HEK293 (cell line): ENCODE measurements around the gene CHKA.

ENCODE experiments used
- BCL11B ChIP-seq: fragments of 450-650 bp; formaldehyde crosslinking; IDR thresholded peaks from 2 replicates; pipeline ENCODE4 v1.5.1; 2016; ENCODE audit warnings: low read depth, missing biosample characterization, missing genetic modification characterization
- CTCF ChIP-seq: fragments of 450-650 bp; formaldehyde crosslinking; IDR thresholded peaks from 2 replicates; pipeline ENCODE4 v1.5.1; 2016; ENCODE audit warnings: missing biosample characterization, missing genetic modification characterization
- MYNN ChIP-seq: fragments of 450-650 bp; formaldehyde crosslinking; IDR thresholded peaks from 2 replicates; pipeline ENCODE4 v1.5.1; 2016; ENCODE audit warnings: missing biosample characterization, missing genetic modification characterization, borderline replicate concordance
- TCF7L2 ChIP-seq: IDR thresholded peaks from 2 replicates; pipeline ENCODE4 v1.6.1; 2011; ENCODE audit warnings: low read depth, mild to moderate bottlenecking, inconsistent platforms, low read length, moderate library complexity, borderline replicate concordance
- ZBTB17 ChIP-seq: fragments of 450-650 bp; formaldehyde crosslinking; IDR thresholded peaks from 2 replicates; pipeline ENCODE4 v1.5.1; 2016; ENCODE audit warnings: missing biosample characterization, missing genetic modification characterization
- ZBTB6 ChIP-seq: fragments of 450-650 bp; formaldehyde crosslinking; IDR thresholded peaks from 2 replicates; pipeline ENCODE4 v1.5.1; 2017; ENCODE audit warnings: missing biosample characterization, missing genetic modification characterization
- ZNF202 ChIP-seq: fragments of 450-650 bp; formaldehyde crosslinking; IDR thresholded peaks from 2 replicates; pipeline ENCODE4 v1.5.1; 2016; ENCODE audit warnings: missing biosample characterization, missing genetic modification characterization, borderline replicate concordance
- ZNF274 ChIP-seq, 2 experiments: fragments of 200-500 bp in 1 of 2; fragments of 450-650 bp in 1 of 2; sonication (Bioruptor generic) in 1 of 2; formaldehyde crosslinking in 1 of 2; IDR thresholded peaks; 2 replicates each; pipeline versions ENCODE4 v1.5.1 to v1.6.1; 2014 to 2016; ENCODE audit warnings: borderline replicate concordance in 1 of 2, inconsistent platforms in 1 of 2, low read length in 1 of 2, missing biosample characterization in 1 of 2, missing genetic modification characterization in 1 of 2
- ZNF335 ChIP-seq: fragments of 450-650 bp; formaldehyde crosslinking; conservative IDR thresholded peaks from 2 replicates; pipeline ENCODE4 v1.5.1; 2016; ENCODE audit warnings: missing biosample characterization, missing genetic modification characterization
- ZNF423 ChIP-seq: fragments of 450-650 bp; formaldehyde crosslinking; IDR thresholded peaks from 2 replicates; pipeline ENCODE4 v1.5.1; 2016; ENCODE audit warnings: missing biosample characterization, missing genetic modification characterization
- ZSCAN4 ChIP-seq: fragments of 450-650 bp; formaldehyde crosslinking; IDR thresholded peaks from 2 replicates; pipeline ENCODE4 v1.5.1; 2017; ENCODE audit warnings: missing biosample characterization, missing genetic modification characterization
- TF ChIP-seq, protein P1 (sequence below): fragments of 450-650 bp; formaldehyde crosslinking; IDR thresholded peaks from 2 replicates; pipeline ENCODE4 v1.5.1; 2016; ENCODE audit warnings: missing biosample characterization, missing genetic modification characterization

- TF ChIP-seq ZSCAN4 (tag by site-specific recombination): no peak
- TF ChIP-seq CTCF: no peak
- no peak for TF ChIP-seq ZBTB17 (tag by site-specific recombination)
- no peak for TF ChIP-seq MYNN (tag by site-specific recombination)
- TF ChIP-seq ZNF423 (tag by site-specific recombination): no peak
- TF ChIP-seq ZBTB6 (tag by site-specific recombination): no peak
- no peak for TF ChIP-seq ZNF274 (IDR thresholded peaks at IDR 0.05; ENCODE audit: low read length)
- no peak for TF ChIP-seq ZNF274 (tag by site-specific recombination; IDR thresholded peaks at IDR 0.05; ENCODE audit: borderline replicate concordance)
- TF ChIP-seq ZNF202 (tag by site-specific recombination): no peak
- no peak for TF ChIP-seq TCF7L2
- TF ChIP-seq, protein P1, sequence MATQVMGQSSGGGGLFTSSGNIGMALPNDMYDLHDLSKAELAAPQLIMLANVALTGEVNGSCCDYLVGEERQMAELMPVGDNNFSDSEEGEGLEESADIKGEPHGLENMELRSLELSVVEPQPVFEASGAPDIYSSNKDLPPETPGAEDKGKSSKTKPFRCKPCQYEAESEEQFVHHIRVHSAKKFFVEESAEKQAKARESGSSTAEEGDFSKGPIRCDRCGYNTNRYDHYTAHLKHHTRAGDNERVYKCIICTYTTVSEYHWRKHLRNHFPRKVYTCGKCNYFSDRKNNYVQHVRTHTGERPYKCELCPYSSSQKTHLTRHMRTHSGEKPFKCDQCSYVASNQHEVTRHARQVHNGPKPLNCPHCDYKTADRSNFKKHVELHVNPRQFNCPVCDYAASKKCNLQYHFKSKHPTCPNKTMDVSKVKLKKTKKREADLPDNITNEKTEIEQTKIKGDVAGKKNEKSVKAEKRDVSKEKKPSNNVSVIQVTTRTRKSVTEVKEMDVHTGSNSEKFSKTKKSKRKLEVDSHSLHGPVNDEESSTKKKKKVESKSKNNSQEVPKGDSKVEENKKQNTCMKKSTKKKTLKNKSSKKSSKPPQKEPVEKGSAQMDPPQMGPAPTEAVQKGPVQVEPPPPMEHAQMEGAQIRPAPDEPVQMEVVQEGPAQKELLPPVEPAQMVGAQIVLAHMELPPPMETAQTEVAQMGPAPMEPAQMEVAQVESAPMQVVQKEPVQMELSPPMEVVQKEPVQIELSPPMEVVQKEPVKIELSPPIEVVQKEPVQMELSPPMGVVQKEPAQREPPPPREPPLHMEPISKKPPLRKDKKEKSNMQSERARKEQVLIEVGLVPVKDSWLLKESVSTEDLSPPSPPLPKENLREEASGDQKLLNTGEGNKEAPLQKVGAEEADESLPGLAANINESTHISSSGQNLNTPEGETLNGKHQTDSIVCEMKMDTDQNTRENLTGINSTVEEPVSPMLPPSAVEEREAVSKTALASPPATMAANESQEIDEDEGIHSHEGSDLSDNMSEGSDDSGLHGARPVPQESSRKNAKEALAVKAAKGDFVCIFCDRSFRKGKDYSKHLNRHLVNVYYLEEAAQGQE (tag by site-specific recombination): no peak
- no peak for TF ChIP-seq BCL11B (tag by site-specific recombination)
- TF ChIP-seq ZNF335: no peak
Measured at GRCh38 chr11:68142028-68142412, 20.8 kb upstream of the CHKA start.
